Hepatocyte (in vitro differentiated cells): ENCODE data around the gene ADSL.

Experiments
- EZH2 ChIP-seq: fragments of 200-600 bp; sonication (generic); IDR thresholded peaks from 2 replicates; pipeline ENCODE4 v1.6.1; 2016; ENCODE audit warnings: antibody characterized with exemption, mild to moderate bottlenecking, borderline replicate concordance
- EZH2phosphoT487 ChIP-seq: fragments of 200-600 bp; sonication (generic); IDR thresholded peaks from one replicate; pipeline ENCODE4 v1.6.1; 2018; ENCODE audit warnings: antibody characterized with exemption, mild to moderate bottlenecking, low read depth, moderate library complexity; ENCODE audit not compliant: unreplicated experiment, severe bottlenecking
- TF ChIP-seq, protein P1 (sequence below): fragments of 200-600 bp; sonication (generic); IDR thresholded peaks from 2 replicates; pipeline ENCODE4 v1.5.1; 2016; ENCODE audit warnings: antibody characterized with exemption, mild to moderate bottlenecking; ENCODE audit not compliant: poor library complexity

- TF ChIP-seq, protein P1, sequence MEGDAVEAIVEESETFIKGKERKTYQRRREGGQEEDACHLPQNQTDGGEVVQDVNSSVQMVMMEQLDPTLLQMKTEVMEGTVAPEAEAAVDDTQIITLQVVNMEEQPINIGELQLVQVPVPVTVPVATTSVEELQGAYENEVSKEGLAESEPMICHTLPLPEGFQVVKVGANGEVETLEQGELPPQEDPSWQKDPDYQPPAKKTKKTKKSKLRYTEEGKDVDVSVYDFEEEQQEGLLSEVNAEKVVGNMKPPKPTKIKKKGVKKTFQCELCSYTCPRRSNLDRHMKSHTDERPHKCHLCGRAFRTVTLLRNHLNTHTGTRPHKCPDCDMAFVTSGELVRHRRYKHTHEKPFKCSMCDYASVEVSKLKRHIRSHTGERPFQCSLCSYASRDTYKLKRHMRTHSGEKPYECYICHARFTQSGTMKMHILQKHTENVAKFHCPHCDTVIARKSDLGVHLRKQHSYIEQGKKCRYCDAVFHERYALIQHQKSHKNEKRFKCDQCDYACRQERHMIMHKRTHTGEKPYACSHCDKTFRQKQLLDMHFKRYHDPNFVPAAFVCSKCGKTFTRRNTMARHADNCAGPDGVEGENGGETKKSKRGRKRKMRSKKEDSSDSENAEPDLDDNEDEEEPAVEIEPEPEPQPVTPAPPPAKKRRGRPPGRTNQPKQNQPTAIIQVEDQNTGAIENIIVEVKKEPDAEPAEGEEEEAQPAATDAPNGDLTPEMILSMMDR: no peak
- no peak for TF ChIP-seq EZH2
- no peak for TF ChIP-seq EZH2phosphoT487
Measured at GRCh38 chr22:40340044-40340443, 6.3 kb upstream of the ADSL start.
